ENCODE data around the gene STON1.

DNA sequence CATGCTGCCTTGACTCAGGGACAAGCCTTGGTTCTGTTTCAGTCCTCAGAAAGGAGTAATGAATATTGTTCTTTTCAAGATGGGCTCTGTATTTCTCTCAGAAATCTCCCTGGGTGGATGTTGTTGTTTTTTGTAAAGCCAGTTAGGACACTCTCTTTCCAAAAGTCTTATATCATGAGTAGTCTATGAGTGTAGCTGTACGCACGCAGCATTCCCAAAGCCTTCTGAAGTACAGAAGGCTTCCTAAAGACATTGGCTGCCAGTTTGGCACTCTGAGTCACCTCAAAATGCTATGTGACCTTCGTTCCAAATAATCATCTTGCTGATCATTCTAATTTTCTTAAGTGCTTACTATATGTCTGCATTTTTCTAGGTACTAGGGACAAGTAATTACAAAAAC, 71.0 kb downstream of the STON1 start:
- no peak for TF ChIP-seq ZBTB7A (IDR thresholded peaks at IDR 0.05; ENCODE audit: low read depth)
- TF ChIP-seq EGR1 (IDR thresholded peaks at IDR 0.05), result no peak
- TF ChIP-seq YY1 (IDR thresholded peaks at IDR 0.05; ENCODE audit: low read depth), result no peak
- no peak for TF ChIP-seq TAF1 (IDR thresholded peaks at IDR 0.05; ENCODE audit: low read depth)
- TF ChIP-seq RAD21 (IDR thresholded peaks at IDR 0.05; ENCODE audit: low read depth), result no peak
- TF ChIP-seq, protein P1, sequence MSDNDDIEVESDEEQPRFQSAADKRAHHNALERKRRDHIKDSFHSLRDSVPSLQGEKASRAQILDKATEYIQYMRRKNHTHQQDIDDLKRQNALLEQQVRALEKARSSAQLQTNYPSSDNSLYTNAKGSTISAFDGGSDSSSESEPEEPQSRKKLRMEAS (IDR thresholded peaks at IDR 0.05), result no peak
- no peak for TF ChIP-seq TEAD4 (IDR thresholded peaks at IDR 0.05)
- no peak for TF ChIP-seq EP300 (IDR thresholded peaks at IDR 0.05; ENCODE audit: borderline replicate concordance)
- TF ChIP-seq TCF12 (IDR thresholded peaks at IDR 0.05; ENCODE audit: low read depth), result no peak
- no peak for TF ChIP-seq CREB1 (IDR thresholded peaks at IDR 0.05; ENCODE audit: low read depth)
- TF ChIP-seq, protein P2, sequence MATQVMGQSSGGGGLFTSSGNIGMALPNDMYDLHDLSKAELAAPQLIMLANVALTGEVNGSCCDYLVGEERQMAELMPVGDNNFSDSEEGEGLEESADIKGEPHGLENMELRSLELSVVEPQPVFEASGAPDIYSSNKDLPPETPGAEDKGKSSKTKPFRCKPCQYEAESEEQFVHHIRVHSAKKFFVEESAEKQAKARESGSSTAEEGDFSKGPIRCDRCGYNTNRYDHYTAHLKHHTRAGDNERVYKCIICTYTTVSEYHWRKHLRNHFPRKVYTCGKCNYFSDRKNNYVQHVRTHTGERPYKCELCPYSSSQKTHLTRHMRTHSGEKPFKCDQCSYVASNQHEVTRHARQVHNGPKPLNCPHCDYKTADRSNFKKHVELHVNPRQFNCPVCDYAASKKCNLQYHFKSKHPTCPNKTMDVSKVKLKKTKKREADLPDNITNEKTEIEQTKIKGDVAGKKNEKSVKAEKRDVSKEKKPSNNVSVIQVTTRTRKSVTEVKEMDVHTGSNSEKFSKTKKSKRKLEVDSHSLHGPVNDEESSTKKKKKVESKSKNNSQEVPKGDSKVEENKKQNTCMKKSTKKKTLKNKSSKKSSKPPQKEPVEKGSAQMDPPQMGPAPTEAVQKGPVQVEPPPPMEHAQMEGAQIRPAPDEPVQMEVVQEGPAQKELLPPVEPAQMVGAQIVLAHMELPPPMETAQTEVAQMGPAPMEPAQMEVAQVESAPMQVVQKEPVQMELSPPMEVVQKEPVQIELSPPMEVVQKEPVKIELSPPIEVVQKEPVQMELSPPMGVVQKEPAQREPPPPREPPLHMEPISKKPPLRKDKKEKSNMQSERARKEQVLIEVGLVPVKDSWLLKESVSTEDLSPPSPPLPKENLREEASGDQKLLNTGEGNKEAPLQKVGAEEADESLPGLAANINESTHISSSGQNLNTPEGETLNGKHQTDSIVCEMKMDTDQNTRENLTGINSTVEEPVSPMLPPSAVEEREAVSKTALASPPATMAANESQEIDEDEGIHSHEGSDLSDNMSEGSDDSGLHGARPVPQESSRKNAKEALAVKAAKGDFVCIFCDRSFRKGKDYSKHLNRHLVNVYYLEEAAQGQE (IDR thresholded peaks at IDR 0.05; ENCODE audit: low read depth), result no peak
- no peak for TF ChIP-seq NFIC (IDR thresholded peaks at IDR 0.05)
